ENCODE data around the gene NOX5.

- TF ChIP-seq NBN (IDR thresholded peaks at IDR 0.05) (no peak), SMARCA5 (IDR thresholded peaks at IDR 0.05) (no peak), BMI1 (IDR thresholded peaks at IDR 0.05; ENCODE audit: borderline replicate concordance) (no peak), CTCF (IDR thresholded peaks at IDR 0.05 in 2 of 3, conservative IDR thresholded peaks at IDR 0.05 in 1 of 3; ENCODE audit: control insufficient read depth in 2 of 3, extremely low read depth in 1 of 3, insufficient read depth in 1 of 3, low read depth in 3 of 3, low read length in 3 of 3) (no peak), SUZ12 (IDR thresholded peaks at IDR 0.05; ENCODE audit: unreplicated experiment) (no peak), SPI1 (IDR thresholded peaks at IDR 0.05; ENCODE audit: borderline replicate concordance, insufficient read depth, low read depth, low read length) (no peak), POLR2A (IDR thresholded peaks at IDR 0.05; ENCODE audit: low read depth, low read length) (no peak), RCOR1 (conservative IDR thresholded peaks at IDR 0.05; ENCODE audit: low read depth, low read length) (no peak), ZBED1 (IDR thresholded peaks at IDR 0.05; ENCODE audit: borderline replicate concordance) (no peak), IRF5 (IDR thresholded peaks at IDR 0.05; ENCODE audit: borderline replicate concordance) (no peak), USF2 (IDR thresholded peaks at IDR 0.05; ENCODE audit: borderline replicate concordance, low read depth, low read length) (no peak), POU2F2 (IDR thresholded peaks at IDR 0.05; ENCODE audit: borderline replicate concordance, low read depth, low read length) (no peak), USF1 (IDR thresholded peaks at IDR 0.05; ENCODE audit: borderline replicate concordance, extremely low read length, insufficient read depth, low read depth, low read length) (no peak)
Measured at GRCh38 chr15:69064649-69065048, 50.2 kb downstream of the NOX5 start.
